Calu3 (cell line): ENCODE data around the gene COL3A1. TPM values are rescaled to one million over a fixed set of nuclear protein-coding genes. Genes with fewer than 3 reads are reported as not detected.

Experiments
- BruUV-seq: library from RNA; stranded (reverse); fragments of 400-500 nt; replicated peaks from 2 replicates; lab custom pipeline; 2021; lab: Mats Ljungman, UMichigan
- CTCF ChIA-PET: fragments of 300-600 bp; sonication (Branson Sonifier 250); formaldehyde crosslinking; loops from one replicate; lab custom pipeline; 2022; ENCODE audit warnings: antibody characterized with exemption; lab: Charles Lee
- DNase-seq: peaks from one replicate; pipeline ENCODE4 v3.0.0; 2022
- H3K27ac Mint-ChIP-seq: one replicate; pipeline ENCODE4 v1.8.0; 2022; ENCODE audit warnings: mixed read lengths; ENCODE audit not compliant: unreplicated experiment
- H3K27me3 Mint-ChIP-seq: one replicate; pipeline ENCODE4 v1.8.0; 2022; ENCODE audit warnings: mixed read lengths; ENCODE audit not compliant: unreplicated experiment
- H3K36me3 Mint-ChIP-seq: one replicate; pipeline ENCODE4 v1.8.0; 2022; ENCODE audit warnings: mild to moderate bottlenecking, moderate library complexity, mixed read lengths; ENCODE audit not compliant: insufficient read depth, unreplicated experiment
- H3K4me1 Mint-ChIP-seq: one replicate; pipeline ENCODE4 v1.8.0; 2022; ENCODE audit warnings: mild to moderate bottlenecking, low read depth, mixed read lengths; ENCODE audit not compliant: unreplicated experiment
- H3K4me3 Mint-ChIP-seq: one replicate; pipeline ENCODE4 v1.8.0; 2022; ENCODE audit warnings: mild to moderate bottlenecking, low read depth, moderate library complexity, mixed read lengths; ENCODE audit not compliant: unreplicated experiment
- H3K9me3 Mint-ChIP-seq: one replicate; pipeline ENCODE4 v1.8.0; 2022; ENCODE audit warnings: low read depth, mixed read lengths; ENCODE audit not compliant: unreplicated experiment
- CTCF ChIP-seq: fragments of 200-600 bp; IDR thresholded peaks from one replicate; pipeline ENCODE4 v1.8.0; 2022; ENCODE audit warnings: antibody characterized with exemption; ENCODE audit not compliant: unreplicated experiment
- intact Hi-C: fragments of 100-400 bp; cut with micrococcal nuclease; formaldehyde crosslinking; loops from one replicate; pipeline ENCODE4 v1.10.0; 2022; ENCODE audit not compliant: unreplicated experiment
- total RNA-seq: library from RNA; stranded (reverse); gene quantifications from 2 replicates; pipeline ENCODE4 v1.2.3, GENCODE V29; 2022

COL3A1 gene
- total RNA-seq, 1 experiment from 2014 or later: not detected

- Mint-ChIP-seq H3K9me3 (no peaks in the 10 kb centered on the region), H3K36me3 (no peaks in the 10 kb centered on the region), H3K4me1 (no peaks in the 10 kb centered on the region), H3K27ac (no peak overlapping the region), H3K4me3 (no peak overlapping the region), H3K27me3 (no peaks in the 10 kb centered on the region)
- BruUV-seq: no TSS peak
- CTCF ChIA-PET: no interaction called here
- no peak for TF ChIP-seq CTCF
- intact Hi-C loops: no loop called here
- DNase-seq: no peak
Measured at GRCh38 chr2:189012351-189012750, 38.2 kb downstream of the COL3A1 start.

GRCh38 chr2:189013031-189013430 is 38.9 kb downstream of the COL3A1 start:
- no TSS peak for BruUV-seq
- DNase-seq: no peak
- no peak for TF ChIP-seq CTCF
- Mint-ChIP-seq H3K27ac (no peak overlapping the region), H3K36me3 (no peaks in the 10 kb centered on the region), H3K4me3 (no peak overlapping the region), H3K27me3 (no peaks in the 10 kb centered on the region), H3K4me1 (no peaks in the 10 kb centered on the region), H3K9me3 (no peaks in the 10 kb centered on the region)
- CTCF ChIA-PET: no interaction called here
- intact Hi-C loops: no loop called here

GRCh38 chr2:189013671-189014448 is 39.7 kb downstream of the COL3A1 start:
- Mint-ChIP-seq H3K27ac (no peak overlapping the region), H3K9me3 (no peaks in the 10 kb centered on the region), H3K4me1 (no peaks in the 10 kb centered on the region), H3K27me3 (no peaks in the 10 kb centered on the region), H3K36me3 (no peaks in the 10 kb centered on the region), H3K4me3 (no peak overlapping the region)
- CTCF ChIA-PET: no interaction called here
- BruUV-seq: no TSS peak
- DNase-seq: no peak
- intact Hi-C loops: no loop called here
- TF ChIP-seq CTCF: no peak

- Mint-ChIP-seq H3K27ac (no peak overlapping the region), H3K36me3 (no peaks in the 10 kb centered on the region), H3K4me3 (no peak overlapping the region), H3K9me3 (no peaks in the 10 kb centered on the region), H3K4me1 (no peaks in the 10 kb centered on the region), H3K27me3 (no peaks in the 10 kb centered on the region)
- intact Hi-C loops: no loop called here
- CTCF ChIA-PET: no interaction called here
- DNase-seq: no peak
- no peak for TF ChIP-seq CTCF
- BruUV-seq: no TSS peak
Measured at GRCh38 chr2:189014449-189015138, 40.4 kb downstream of the COL3A1 start.
